GM18498 (cell line): ENCODE measurements around the gene TOR4A.

Experiments
- ATAC-seq: cut with Tn5 transposase; IDR thresholded peaks from one replicate; pipeline ENCODE4 v1.9.1; 2021; ENCODE audit warnings: mild to moderate bottlenecking, moderate library complexity; ENCODE audit not compliant: unreplicated experiment

Gene TOR4A

DNA sequence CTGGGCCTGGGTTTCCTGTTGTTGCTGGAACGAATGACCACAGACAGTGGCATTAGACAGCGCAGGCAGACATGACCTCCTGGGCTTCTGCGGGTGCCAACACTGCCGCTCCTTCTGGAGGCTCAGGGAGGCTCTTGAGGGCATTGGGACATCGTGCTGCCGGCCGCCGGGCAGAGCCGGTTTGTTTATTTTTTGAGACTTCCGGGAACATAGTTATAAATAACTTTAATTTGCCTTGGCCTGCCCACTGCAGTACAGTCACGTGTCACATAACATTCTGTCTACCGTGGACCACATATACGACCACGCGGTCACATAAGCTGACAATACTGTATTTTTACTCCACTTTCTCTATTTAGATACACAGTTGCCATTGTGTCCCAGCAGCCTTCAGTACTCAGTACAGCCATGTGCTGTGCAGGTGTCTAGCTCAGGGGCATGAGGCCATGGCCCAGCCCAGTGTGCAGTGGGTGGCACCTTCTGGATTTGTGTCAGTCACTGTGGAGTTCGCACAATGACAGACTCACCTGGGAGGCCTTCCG lies 8.2 kb upstream of the TOR4A start:
- no peak for ATAC-seq

DNA sequence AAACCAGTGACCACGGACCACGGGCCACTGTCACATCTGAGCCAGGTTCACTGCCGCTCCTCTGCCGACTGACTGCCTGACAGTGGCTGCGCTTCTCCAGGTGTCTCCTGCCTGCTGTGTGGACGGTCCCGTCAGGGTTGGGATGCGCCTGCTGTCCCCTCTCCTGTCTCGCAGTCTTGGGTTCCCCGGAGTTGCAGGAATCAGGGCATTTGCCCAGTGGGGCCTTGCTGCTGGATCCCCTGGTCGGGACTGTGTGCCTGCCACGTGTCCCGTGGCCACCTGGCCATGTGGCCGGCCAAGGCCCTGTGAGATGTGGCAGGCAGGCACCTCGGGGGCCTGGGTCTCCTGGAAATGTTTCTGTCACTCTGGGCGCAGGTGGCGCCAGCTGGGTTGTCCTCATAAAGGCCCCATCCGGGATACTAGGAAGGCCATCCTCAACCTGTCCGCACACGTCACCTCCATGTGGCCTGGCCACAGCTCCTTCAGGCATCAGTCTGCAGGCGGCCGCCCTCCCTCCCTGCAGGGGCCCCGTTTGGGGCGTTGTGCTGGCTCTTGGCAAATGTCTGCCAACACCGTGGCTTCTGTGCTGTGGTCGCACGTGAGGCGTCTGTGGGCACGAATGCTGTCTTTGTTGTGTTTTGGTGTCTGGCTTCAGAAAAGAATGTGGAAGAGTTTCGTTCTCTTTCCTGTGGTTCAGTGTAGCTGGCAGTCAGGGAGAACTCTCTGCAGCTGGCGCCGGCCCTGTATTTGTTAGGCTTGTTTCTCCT lies 6.4 kb upstream of the TOR4A start:
- no peak for ATAC-seq

DNA sequence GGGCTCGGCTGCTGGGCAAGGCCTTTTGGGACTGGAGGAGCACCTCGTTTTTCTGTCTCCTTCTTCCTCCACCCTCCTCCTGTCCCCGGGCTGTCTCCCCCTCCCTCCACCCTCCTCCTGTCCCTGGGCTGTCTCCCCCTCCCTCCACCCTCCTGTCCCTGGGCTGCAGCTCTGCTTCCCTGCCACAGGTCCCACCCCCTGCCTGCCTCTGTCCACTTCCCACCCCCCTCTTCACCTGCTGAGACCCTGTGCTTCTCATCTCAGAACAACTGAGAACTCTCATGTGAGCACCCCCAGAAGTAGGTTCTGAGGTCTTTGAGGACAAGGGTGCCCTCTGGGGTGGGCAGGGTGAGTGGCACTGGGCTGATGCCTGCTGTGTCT lies 5.8 kb upstream of the TOR4A start:
- no peak for ATAC-seq

DNA sequence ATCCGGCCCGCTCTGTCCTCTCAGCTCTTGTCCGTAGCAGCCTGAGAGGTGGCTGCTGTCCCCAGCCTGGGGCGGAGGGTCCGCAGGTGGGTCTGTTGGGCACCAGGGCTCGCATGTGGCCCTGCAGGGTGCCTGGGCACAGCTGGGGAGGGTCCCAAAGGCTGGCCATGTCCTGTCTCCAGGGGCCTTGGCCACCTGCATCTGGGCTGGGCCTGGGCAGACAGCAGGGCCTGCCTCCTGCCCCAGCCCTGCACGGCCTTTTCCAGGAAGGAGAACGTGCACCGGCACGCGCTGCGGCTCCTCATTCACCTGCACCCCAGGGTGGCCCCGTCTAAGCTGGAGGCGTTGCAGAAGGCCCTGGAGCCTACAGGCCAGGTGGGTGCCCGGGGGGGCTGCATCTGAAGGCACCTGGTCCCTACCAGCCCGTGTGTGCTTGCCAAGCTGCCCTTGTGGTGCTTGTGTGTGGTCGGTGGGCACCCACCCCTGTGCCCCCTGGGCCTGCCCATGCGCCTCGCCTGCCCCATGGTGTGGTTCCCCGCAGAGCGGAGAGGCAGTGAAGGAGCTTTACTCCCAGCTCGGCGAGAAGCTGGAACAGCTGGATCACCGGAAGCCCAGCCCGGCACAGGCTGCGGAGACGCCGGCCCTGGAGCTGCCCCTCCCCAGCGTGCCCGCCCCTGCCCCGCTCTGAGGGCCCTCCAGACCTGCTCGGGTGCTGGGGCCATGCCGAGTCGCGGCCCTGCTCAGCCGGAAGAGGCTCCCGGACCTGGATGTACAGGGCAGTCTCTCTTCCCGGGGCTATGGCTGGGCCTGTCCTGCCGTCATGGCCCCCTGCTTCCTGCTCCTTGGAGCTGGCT lies 5.1 kb upstream of the TOR4A start:
- ATAC-seq: no peak

DNA sequence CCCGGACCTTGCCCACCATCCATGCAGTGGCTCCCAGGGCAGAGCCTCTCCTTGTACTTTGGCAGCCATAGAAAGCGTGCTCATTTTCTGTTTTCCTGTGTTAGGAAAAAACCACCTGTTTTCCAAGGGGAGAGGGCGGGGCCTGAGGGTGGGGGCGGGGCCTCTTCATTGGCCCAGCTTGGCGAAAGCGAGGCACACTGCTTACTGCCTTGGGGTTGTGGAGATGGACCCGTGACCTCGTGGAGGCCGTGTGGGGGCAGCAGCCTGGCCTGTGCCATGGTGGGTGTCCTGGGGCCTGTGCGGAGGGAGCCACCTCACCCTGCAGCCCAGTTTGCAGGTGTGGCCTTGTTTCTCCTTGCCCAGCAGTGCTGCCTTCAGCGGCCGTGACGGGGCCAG lies 4.4 kb upstream of the TOR4A start:
- no peak for ATAC-seq

DNA sequence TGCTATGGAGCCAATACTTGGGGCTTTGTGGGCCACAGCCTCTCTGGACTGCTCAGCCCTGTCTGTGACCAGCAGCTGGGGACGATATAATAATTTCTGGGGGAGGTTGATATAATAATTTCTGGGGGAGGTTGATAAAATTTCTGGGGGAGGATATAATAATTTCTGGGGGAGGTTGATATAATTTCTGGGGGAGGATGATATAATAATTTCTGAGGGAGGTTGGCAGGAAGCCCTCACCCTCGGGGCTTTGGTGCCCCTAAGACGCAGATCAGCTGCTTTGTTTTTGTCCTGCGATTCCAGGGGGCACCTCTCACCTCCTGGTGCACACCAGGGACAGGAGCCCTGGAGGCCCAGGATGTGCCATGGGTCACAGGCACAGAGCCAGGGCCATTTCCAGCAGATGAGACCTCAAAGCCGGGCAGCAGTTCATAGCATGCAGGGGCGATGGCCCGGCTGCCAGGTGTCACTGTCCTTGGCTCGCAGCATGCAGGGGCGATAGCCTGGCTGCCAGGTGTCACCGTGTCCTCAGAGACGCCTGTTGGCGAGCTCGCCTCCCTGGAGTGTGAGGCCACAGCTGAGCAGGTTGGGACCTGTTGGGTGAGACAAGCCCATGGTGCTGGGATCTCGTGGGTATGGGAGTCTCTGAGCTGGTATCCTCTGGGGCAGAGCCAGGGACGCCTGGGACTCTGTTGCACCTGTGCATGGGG lies 3.8 kb upstream of the TOR4A start:
- ATAC-seq: no peak

DNA sequence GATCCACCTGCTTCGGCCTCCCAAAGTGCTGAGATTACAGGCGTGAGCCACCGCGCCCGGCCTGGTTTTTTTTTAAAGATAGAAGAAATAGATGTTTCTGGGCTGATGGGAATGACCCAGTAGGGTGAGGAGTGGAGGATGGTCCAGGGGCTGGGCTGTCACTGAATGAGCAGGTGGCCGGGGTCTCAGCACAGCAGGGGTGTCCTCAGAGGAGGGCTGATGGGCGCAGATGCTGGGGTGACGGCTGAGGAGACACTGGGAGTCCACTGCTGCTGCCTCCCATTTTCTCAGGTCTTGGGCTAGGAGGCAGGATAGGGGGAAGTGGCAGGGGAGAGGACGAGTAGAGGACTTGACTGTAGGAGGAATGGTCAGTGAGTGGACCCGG lies 2.3 kb upstream of the TOR4A start:
- no peak for ATAC-seq

DNA sequence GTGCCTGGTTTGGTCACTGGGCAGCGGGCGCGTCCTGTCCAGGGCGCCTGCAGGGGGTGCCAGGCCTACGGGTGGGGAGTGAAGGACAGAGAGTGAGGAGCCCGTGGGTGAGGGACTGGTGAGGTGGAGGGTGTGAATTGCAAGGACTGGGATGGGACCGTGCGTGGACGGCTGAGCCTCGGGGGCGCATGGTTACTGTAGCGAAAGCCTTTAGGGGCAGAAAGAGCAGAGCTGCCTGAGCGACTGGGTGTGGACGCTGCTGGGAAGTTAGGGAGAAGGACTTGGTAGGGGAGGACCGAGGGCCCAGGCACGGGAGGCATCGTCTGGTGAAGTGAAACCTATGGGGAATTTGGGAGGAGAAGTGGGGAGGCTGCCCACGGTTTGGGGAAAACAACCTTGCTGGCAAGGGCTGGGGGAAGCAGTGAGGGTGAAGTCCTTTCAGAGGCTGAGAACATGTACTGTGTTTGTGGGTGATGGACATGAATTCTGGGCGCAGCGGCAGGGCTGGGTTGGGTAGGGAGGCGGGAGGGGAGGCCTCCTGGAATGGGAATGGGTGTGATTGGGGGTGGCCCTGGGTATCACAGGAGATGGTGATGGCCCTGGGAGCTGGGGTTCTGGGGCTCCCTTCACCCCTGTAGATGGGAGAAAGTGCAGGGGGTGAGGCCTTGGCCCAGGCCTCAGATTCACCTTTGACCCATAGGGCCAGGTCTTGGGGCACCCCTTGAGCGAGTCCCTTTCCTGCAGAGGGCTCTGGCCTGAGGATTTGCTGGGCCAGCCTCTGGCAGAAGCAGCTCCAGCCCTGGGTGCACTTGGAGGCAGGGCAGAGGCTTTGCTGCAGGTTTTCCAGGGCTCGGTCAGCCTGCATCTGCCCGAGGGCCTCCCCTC lies 1.7 kb upstream of the TOR4A start:
- ATAC-seq: no peak

DNA sequence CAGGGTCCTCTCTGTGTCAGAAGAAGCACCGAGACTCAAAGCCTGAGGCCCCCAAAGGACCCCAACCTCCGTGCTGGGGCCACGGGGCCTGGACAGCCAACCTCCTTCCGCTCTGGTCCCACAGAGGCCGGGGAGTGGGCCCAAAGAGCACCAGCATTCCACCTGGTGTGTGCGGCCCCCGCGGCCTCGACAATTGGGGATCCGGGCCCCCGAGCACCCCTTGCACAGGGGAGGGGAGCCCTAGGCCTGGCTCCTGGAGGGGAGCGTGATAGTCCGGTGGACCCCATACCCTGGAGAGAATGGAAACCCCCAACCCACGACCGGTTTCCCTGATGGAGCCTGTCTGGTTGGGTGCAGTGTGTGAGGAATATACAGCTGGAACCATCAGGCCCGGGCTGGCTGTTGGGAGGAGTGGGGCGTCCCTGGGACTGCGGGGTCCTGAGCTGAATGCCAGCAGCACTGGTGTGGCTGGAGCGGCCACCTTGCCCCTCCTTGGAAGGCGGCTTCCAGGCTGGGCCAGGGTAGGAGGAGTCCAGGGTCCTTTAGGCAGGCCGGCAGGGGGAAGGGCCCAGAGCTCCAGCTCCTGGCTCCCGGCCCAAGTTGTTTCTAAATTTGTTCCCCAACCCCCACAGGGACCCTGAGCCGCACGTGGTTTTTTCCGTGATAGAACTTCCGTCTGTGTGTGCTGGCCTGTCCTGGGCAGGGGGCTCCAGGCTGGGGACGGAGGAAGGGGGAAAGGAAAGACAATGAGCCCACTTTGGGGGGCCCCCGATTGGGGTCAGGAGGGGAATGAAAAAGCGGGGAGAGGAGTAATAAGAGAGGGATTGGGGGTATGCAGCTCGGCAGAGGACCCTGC lies 825 bp upstream of the TOR4A start:
- ATAC-seq: no peak

DNA sequence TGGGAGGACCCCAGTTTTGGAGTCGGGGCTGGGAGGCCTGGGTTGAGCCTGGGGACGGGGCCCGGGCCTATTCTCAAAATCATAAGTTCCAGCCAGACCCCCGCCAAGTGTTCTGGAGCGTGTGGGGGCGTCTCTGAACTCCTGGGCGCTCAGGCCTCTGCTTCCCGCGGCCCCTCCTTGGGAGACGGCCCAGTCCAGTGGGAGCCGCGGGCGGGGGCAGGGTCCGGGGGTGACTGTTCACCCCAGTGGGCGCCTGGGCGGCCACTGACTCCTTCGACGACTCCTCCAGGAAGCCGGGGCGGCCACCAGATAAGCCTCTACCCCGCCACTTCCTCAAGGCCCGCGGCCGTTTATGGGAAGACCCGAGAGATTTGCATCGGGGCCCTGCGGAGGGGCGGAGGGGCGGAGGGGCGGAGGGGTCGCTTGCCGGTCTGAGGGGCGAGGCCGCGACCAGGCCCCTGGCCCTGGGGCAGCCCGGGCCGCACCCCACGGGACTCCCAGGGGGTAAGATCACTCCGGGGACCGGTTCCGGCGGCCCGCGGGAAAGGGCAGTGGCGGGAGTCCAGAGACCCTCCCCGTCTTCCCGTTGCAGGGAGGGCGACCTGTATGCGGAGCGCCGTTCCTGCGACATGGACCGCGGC lies 655 bp downstream of the TOR4A start:
- ATAC-seq: peak; percentile 1

DNA sequence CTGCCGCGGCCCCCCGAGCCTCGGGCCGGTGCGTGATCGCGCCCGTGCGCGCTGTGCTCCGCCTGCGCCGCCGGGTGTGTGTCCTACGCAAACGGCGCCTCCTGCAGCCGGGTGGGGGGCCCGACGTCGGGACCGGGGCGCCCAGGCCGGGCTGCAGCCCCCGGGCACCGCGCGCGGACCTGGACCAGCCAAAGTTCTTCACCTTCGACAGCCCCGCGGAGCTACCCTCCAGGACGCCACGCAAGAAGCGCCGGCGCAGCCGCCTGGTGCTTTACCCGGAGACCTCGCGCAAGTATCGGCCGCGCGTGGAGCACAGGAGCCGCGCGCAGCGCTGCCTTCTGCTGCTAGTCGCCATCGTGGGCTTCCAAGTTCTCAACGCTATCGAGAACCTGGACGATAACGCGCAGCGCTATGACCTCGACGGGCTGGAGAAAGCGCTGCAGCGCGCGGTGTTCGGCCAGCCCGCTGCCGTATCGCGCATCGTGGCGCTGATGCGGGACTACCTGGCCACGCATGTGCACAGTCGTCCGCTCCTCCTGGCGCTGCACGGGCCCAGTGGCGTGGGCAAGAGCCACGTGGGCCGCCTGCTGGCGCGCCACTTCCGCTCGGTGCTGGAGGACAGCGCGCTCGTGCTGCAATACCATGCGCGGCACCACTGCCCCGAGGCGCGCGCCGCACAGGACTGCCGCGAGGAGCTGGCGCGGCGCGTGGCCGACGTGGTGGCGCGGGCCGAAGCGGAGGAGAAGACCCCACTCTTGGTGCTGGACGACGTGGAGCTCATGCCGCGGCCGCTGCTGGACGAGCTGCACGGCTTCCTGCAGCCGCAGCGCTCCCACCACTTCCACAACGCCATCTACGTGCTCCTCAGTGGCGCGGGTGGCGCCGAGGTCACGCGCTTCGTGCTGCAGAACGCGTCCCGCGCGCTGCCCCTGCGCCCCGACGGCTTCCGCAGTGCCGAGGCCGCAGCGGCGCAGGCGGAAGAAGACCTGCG lies 1.5 kb downstream of the TOR4A start:
- no peak for ATAC-seq

DNA sequence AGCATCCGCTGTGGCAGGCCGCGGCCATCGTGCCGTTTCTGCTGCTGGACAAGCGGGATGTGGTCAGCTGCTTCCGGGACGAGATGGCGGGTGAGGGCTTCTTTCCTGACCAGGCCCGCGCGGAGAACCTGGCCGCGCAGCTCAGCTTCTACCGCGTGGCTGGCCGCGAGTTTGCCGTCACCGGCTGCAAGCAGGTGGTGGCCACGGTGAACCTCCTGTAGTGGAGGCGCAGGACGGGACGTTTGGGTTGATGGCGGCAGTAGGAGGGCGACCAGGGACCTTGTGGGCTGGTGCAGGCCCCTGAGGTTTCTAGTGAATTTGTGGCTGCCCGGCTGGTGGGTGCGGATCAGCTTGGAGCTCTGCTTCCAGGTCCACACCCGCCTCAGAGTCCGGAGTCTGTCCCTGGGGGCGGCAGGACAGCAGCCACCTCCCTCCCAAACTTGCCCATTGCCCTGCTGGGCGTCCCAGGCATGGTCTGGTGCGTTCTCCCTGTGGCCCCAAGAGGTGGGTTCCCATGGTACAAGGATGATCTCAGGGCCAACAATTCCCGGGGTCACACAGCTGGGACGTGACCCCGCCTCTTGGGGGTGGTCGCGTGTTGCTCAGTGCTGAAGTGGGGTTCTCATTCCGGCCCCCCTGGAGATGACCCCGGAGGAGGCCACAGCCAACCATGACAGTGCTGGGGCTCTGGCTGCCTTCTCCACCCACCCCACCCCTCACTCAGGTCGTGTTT lies 2.4 kb downstream of the TOR4A start:
- no peak for ATAC-seq

DNA sequence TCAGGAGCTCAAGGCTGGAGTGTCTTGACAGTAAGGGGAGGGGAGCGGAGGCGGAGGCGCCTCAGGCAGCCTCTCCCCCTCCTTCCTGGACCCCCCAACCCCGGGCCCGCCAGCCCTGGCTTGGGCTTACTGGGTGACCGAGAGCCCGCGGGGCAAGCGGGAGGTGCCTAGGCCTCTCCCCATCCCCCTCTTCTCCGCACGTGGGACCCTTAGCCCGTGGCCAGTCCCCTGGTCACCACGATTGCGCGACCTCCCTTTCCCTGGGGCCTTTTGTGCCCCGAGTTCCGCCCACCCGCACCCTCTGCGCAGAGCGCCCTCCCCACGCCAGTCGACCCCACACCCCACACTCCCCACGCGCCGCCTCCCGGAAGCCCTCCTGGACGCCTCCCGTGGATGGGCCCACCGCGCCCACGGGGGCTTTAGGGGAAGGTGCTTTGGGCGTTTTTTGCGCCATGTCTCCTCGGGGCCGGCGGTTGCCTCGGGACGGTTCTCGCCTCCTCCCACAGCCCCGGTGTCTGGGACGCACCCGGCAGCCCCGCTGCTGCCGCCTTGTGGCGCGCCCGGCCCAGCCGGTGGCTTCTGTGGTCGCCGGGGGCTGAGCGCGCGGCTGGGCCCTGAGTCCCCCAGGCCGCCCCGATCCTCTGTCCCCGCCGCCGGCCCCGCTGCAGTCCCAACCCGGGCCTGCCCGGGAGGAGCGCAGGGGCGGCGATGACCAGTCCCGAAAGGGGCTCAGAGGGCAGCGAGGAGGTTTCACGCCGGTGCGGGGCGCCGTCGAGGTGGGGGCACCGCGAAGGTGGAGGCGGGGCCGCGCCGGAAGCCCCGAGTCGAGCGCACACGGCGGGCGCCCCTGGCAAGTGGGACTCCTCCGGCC lies 3.2 kb downstream of the TOR4A start:
- ATAC-seq: no peak

DNA sequence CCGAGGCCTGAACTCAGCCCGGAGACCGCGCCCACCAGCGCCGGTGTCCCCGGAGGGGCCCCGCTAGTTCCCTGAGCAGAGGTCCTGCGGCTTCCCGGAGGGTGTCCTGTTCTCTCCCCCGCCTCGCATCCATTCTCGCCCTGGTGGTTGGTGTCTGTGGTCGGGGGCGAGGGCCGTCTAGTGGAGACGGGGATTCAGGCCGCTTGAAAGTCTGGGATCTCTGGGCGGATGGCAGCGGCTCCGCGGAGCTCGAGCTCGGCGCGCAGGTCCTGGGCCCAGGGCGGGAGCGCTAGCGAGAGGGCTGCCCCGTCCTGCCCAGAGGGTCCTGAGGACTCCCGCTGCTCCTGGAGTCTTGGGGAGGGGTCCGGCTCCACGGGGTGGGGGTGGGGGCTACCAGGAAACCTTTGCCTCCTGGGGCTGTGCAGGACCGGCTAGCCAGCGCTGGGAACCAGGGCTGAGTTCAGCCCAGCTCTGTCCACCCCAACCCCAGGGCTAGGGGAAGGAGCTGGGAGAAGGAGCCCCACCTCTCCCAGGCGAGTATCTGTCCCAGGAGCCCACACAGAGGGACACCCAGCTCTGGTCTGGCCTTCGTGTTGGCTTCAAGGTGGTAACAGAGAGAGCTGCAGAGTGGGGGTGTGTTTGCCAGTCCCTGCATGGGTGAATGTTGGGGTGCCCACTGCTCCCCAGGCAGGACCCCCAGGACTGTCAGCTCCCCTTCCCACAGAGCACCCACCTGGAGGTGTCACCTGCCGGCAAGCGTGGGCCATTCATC lies 4.0 kb downstream of the TOR4A start:
- no peak for ATAC-seq

DNA sequence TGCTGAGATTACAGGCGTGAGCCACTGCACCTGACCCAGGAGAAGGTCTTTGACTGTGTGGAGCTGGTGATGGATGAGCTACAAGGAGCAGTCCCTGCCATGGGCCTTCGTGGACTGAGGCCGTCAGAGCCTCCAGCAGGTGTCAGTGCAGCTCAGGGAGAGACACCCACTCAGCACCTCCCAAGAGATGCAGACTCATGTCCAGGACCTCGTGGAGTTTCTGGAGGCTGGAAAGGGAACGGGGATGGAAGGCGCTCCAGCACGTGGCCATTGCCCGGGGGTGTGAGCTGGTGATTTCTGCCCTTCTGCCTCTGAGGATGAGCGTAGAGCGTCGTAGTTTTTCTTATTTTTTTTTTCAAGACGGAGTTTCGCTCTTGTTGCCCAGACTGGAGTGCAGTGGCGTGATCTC lies 9.5 kb downstream of the TOR4A start:
- peak; percentile 24 for ATAC-seq

DNA sequence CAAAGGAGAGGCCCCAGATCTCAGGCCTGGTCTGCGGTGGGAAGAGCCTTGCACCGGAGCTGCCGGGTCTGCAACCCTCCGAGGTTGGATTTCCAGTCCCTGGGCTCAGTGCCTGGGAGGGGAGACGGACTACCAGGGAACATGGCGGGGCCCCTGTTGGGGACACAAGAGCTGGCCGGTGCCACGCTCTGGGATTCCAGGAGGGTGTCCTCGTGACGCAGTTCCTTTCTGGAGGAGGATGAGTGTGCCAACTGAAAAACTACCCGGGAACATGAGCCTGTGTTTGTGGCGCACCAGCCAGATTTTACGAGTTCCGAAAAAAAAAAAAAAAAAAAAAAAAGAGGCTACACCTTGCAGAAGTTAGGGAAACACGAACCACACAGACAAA lies 15.6 kb downstream of the TOR4A start:
- ATAC-seq: no peak
